ENCODE results near the gene HDAC11. TPM values are rescaled to one million over a fixed set of nuclear protein-coding genes. Genes with fewer than 3 reads are reported as not detected.

Gene HDAC11
- total and polyA plus RNA-seq, 9 of the 15 experiments (the other 6 are each of a cell fraction or from before 2014, with no cell fraction given) = 0.60 to 6.0 (median 4.5) TPM

DNA sequence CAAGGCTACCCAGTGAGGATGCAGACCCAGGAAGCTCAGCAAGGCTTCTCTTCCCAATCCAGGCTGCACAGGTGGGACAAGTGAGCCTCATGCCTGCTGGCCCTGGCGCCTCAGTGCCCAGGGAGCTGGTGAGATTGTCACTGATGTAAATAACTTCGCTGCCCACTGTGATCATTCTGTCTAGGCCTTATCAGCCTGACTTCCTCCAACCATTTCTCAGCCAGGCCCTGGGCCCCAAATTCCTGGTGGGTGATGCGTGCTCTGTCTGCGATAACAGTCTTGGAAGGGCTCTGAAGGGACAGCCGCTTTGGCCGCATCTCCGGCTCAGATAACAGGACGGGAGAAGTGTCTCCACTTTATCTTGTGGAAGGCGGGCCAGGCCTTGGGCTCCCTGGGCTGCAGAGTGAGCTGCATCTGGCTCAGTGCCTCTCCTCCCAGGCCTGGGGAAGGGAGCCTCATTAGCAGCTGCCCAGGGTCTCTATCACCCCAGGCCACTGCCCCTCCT is 66.6 kb downstream of the HDAC11 start (continued):
- peak; percentile 31; the same call in 1 of the 2 replicates for TF ChIP-seq SREBF1 (IDR thresholded peaks at IDR 0.05; ENCODE audit: borderline replicate concordance, low read depth, low read length)
- TF ChIP-seq HOMEZ (CRISPR knock-in tag; IDR thresholded peaks at IDR 0.05) = 0 out of 2 replicates have a peak, but pooled peaks have one; percentile 28
- no peak; the same call in 1 of the 2 replicates for TF ChIP-seq ELF1 (tag; IDR thresholded peaks at IDR 0.05)
- TF ChIP-seq ARID3A (IDR thresholded peaks at IDR 0.05; ENCODE audit: borderline replicate concordance, low read depth, low read length) = no peak
- TF ChIP-seq RBM15 (IDR thresholded peaks at IDR 0.05; ENCODE audit: insufficient read depth, low read length) = no peak
- no peak for TF ChIP-seq ZNF184 (CRISPR knock-in tag; IDR thresholded peaks at IDR 0.05)
- TF ChIP-seq, protein P1, sequence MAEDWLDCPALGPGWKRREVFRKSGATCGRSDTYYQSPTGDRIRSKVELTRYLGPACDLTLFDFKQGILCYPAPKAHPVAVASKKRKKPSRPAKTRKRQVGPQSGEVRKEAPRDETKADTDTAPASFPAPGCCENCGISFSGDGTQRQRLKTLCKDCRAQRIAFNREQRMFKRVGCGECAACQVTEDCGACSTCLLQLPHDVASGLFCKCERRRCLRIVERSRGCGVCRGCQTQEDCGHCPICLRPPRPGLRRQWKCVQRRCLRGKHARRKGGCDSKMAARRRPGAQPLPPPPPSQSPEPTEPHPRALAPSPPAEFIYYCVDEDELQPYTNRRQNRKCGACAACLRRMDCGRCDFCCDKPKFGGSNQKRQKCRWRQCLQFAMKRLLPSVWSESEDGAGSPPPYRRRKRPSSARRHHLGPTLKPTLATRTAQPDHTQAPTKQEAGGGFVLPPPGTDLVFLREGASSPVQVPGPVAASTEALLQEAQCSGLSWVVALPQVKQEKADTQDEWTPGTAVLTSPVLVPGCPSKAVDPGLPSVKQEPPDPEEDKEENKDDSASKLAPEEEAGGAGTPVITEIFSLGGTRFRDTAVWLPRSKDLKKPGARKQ (CRISPR knock-in tag; IDR thresholded peaks at IDR 0.05) = no peak
- TF ChIP-seq, protein P2, sequence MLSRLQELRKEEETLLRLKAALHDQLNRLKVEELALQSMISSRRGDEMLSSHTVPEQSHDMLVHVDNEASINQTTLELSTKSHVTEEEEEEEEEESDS (CRISPR knock-in tag; IDR thresholded peaks at IDR 0.05) = no peak
- no peak for TF ChIP-seq FOXK1 (CRISPR knock-in tag; IDR thresholded peaks at IDR 0.05; ENCODE audit: borderline replicate concordance)
- TF ChIP-seq PBX2 (CRISPR knock-in tag; IDR thresholded peaks at IDR 0.05; ENCODE audit: low read depth) = no peak
- peak; percentile 35; the same call in 1 of the 2 replicates for TF ChIP-seq PBX2 (tag; conservative IDR thresholded peaks at IDR 0.05; ENCODE audit: low read depth)
- TF ChIP-seq ZC3H11A (IDR thresholded peaks at IDR 0.05; ENCODE audit: low read depth, low read length) = no peak
- TF ChIP-seq ZNF445 (CRISPR knock-in tag; IDR thresholded peaks at IDR 0.05; ENCODE audit: low read depth) = no peak
- TF ChIP-seq HIVEP1 (CRISPR knock-in tag; IDR thresholded peaks at IDR 0.05) = peak; percentile 12; the same call in 1 of the 2 replicates
- no peak for TF ChIP-seq ZNF766 (CRISPR knock-in tag; conservative IDR thresholded peaks at IDR 0.05)
- TF ChIP-seq CHAMP1 (IDR thresholded peaks at IDR 0.05) = no peak

Measured in K562 (cell line).